NCI-H1694 (cell line): ENCODE measurements around the gene THSD4.

Experiments used
- DNase-seq: peaks from one replicate; lab custom pipeline; 2025; lab: John Stamatoyannopoulos, UW

The THSD4 gene

GRCh38 chr15:71455878-71456277, 340.6 kb downstream of the THSD4 start:
- DNase-seq = no peak

GRCh38 chr15:71456362-71456761, 341.1 kb downstream of the THSD4 start:
- no peak for DNase-seq

GRCh38 chr15:71456811-71457210, 341.5 kb downstream of the THSD4 start:
- DNase-seq = no peak

GRCh38 chr15:71458089-71458660, 342.9 kb downstream of the THSD4 start:
- no peak for DNase-seq

GRCh38 chr15:71461748-71462147, 346.5 kb downstream of the THSD4 start:
- DNase-seq = no peak

- no peak for DNase-seq
Measured at GRCh38 chr15:71462638-71463037, 347.4 kb downstream of the THSD4 start.

- DNase-seq = no peak
Measured at GRCh38 chr15:71463156-71463665, 347.9 kb downstream of the THSD4 start.

GRCh38 chr15:71465131-71465955, 350.1 kb downstream of the THSD4 start:
- no peak for DNase-seq

- no peak for DNase-seq
Measured at GRCh38 chr15:71468715-71469114, 353.4 kb downstream of the THSD4 start.

- no peak for DNase-seq
Measured at GRCh38 chr15:71469413-71469812, 354.1 kb downstream of the THSD4 start.

- no peak for DNase-seq
Measured at GRCh38 chr15:71471347-71471746, 356.1 kb downstream of the THSD4 start.

- DNase-seq = no peak
Measured at GRCh38 chr15:71472566-71472965, 357.3 kb downstream of the THSD4 start.

- no peak for DNase-seq
Measured at GRCh38 chr15:71473751-71474150, 358.5 kb downstream of the THSD4 start.

GRCh38 chr15:71476823-71477222, 361.6 kb downstream of the THSD4 start:
- DNase-seq = no peak

- DNase-seq = no peak
Measured at GRCh38 chr15:71480556-71480955, 365.3 kb downstream of the THSD4 start.

GRCh38 chr15:71484080-71484479, 368.8 kb downstream of the THSD4 start:
- no peak for DNase-seq

GRCh38 chr15:71485094-71485693, 369.9 kb downstream of the THSD4 start:
- no peak for DNase-seq

GRCh38 chr15:71489570-71489969, 374.3 kb downstream of the THSD4 start:
- DNase-seq = no peak

- DNase-seq = no peak
Measured at GRCh38 chr15:71493526-71493925, 378.3 kb downstream of the THSD4 start.

GRCh38 chr15:71494563-71495397, 379.5 kb downstream of the THSD4 start:
- DNase-seq = no peak

GRCh38 chr15:71495398-71495780, 380.1 kb downstream of the THSD4 start:
- no peak for DNase-seq

- no peak for DNase-seq
Measured at GRCh38 chr15:71496336-71496955, 381.2 kb downstream of the THSD4 start.
